HG03342 (cell line): ENCODE results near the gene MCM6.
"Not testable (repeated sequence)": the region's sequence is repeated elsewhere in the genome, so short reads cannot be mapped to it uniquely, and the experiment has no call there.

ENCODE experiments used
- ATAC-seq: cut with Tn5 transposase; IDR thresholded peaks from one replicate; pipeline ENCODE4 v1.9.1; 2021; ENCODE audit warnings: mild to moderate bottlenecking, moderate library complexity; ENCODE audit not compliant: unreplicated experiment

The MCM6 gene

GRCh38 chr2:135876066-135876711 lies at the start of gene MCM6:
Gene MCM6 (minus strand): TSS chr2:135876443. CDS start chr2:135876365, 78 bp downstream.
- ATAC-seq: peak; percentile 89

GRCh38 chr2:135925571-135925970 lies 49.3 kb upstream of the MCM6 start:
- ATAC-seq: no peak

GRCh38 chr2:135916207-135916606 lies 40.0 kb upstream of the MCM6 start:
- ATAC-seq: no peak

- ATAC-seq: no peak
Observed at GRCh38 chr2:135914485-135914884, 38.2 kb upstream of the MCM6 start.

GRCh38 chr2:135913727-135914365 lies 37.6 kb upstream of the MCM6 start:
- ATAC-seq: no peak

GRCh38 chr2:135909976-135910375 lies 33.7 kb upstream of the MCM6 start:
- no peak for ATAC-seq

GRCh38 chr2:135905679-135906078 lies 29.4 kb upstream of the MCM6 start:
- ATAC-seq: no peak

GRCh38 chr2:135904341-135904989 lies 28.2 kb upstream of the MCM6 start:
- ATAC-seq: no peak

- ATAC-seq: no peak
Observed at GRCh38 chr2:135903650-135904049, 27.4 kb upstream of the MCM6 start.

- ATAC-seq: no peak
Observed at GRCh38 chr2:135899567-135899966, 23.3 kb upstream of the MCM6 start.

- ATAC-seq: no peak
Observed at GRCh38 chr2:135898234-135898786, 22.1 kb upstream of the MCM6 start.

- ATAC-seq: no peak
Observed at GRCh38 chr2:135894930-135895329, 18.7 kb upstream of the MCM6 start.

- no peak for ATAC-seq
Observed at GRCh38 chr2:135893374-135893794, 17.1 kb upstream of the MCM6 start.

GRCh38 chr2:135890835-135891234 lies 14.6 kb upstream of the MCM6 start:
- no peak for ATAC-seq

- no peak for ATAC-seq
Observed at GRCh38 chr2:135890149-135890548, 13.9 kb upstream of the MCM6 start.

- ATAC-seq: not testable (repeated sequence)
Observed at GRCh38 chr2:135888587-135888986, 12.3 kb upstream of the MCM6 start.

- no peak for ATAC-seq
Observed at GRCh38 chr2:135885709-135886108, 9.5 kb upstream of the MCM6 start.

GRCh38 chr2:135882415-135882814 lies 6.2 kb upstream of the MCM6 start:
- no peak for ATAC-seq

- ATAC-seq: not testable (repeated sequence)
Observed at GRCh38 chr2:135876770-135877169, 527 bp upstream of the MCM6 start.

GRCh38 chr2:135875491-135876065 lies 665 bp downstream of the MCM6 start:
- peak; percentile 59 for ATAC-seq

GRCh38 chr2:135874777-135875365 lies 1.4 kb downstream of the MCM6 start:
- ATAC-seq: no peak
